ENCODE data around the gene HSD11B2. TPM values are rescaled to one million over a fixed set of nuclear protein-coding genes. Genes with fewer than 3 reads are reported as not detected.

HSD11B2 gene
- total RNA-seq, 1 experiment from 2014 or later: 33.5 TPM

GRCh38 chr16:67435758-67436164 lies 4.8 kb downstream of the HSD11B2 start:
- H2BK12ac ChIP-seq (ENCODE audit: insufficient read length, low read depth, low read length): no peak overlapping the region
- Mint-ChIP-seq H3K27me3 (ENCODE audit: low read depth) (no peaks in the 10 kb centered on the region; the same call in 1 of the 2 replicates), H3K9me3 (no peaks in the 10 kb centered on the region), H3K4me3 (no peak overlapping the region), H3K36me3 (ENCODE audit: insufficient read depth in 1 of 3, low read depth in 3 of 3) (peaks cover 10 to 35% (median 22%) of the 10 kb centered on the region in 3 experiments; a peak in 6 of 7 replicates), H3K4me1 (peaks cover 26 to 27% of the 10 kb centered on the region in 2 experiments), H3K27ac (peak overlapping the region in 1 of 3 experiments; percentile 44; a peak in 1 of 7 replicates)
- no peak overlapping the region for H2BK15ac ChIP-seq (ENCODE audit: low read depth, low read length)
- no CpG with 5 or more reads among the region's 16 CpGs for WGBS (ENCODE audit: extremely low coverage, insufficient read length, low lambda C conversion rate)
- H3K4ac ChIP-seq (ENCODE audit: low read depth, low read length): no peak overlapping the region
- no peak overlapping the region for H3T11ph ChIP-seq (ENCODE audit: low read length)
- no peaks in the 10 kb centered on the region for H3K27me3 ChIP-seq (ENCODE audit: insufficient read depth, low read length)
- DNase-seq: no peak
- H4K5ac ChIP-seq (ENCODE audit: insufficient read length, low read depth, low read length): no peak overlapping the region
- H3K23me2 ChIP-seq (ENCODE audit: insufficient read length, low read depth, low read length, poor library complexity, severe bottlenecking): peaks cover 11% of the 10 kb centered on the region
- no peak overlapping the region for H3K4me2 ChIP-seq (ENCODE audit: insufficient read depth, insufficient read length, low read length)
- H2BK5ac ChIP-seq (ENCODE audit: insufficient read length, low read length): no peak overlapping the region
- H3K18ac ChIP-seq (ENCODE audit: insufficient read length, low read depth, low read length): no peak overlapping the region
- no peak overlapping the region for H4K91ac ChIP-seq (ENCODE audit: insufficient read length, low read depth, low read length)
- H3K27ac ChIP-seq (ENCODE audit: insufficient read length, low read depth, low read length): no peak overlapping the region
- H3K14ac ChIP-seq (ENCODE audit: insufficient read depth, low read length): no peak overlapping the region
- H4K20me1 ChIP-seq (ENCODE audit: control insufficient read depth, insufficient read depth, insufficient read length): no peaks in the 10 kb centered on the region
- H2AFZ ChIP-seq (ENCODE audit: low read length): no peak overlapping the region
- H3K4me1 ChIP-seq (ENCODE audit: insufficient read depth, low read length): peaks cover 4% of the 10 kb centered on the region; the same call in 1 of the 2 replicates
- TF ChIP-seq, protein P1, sequence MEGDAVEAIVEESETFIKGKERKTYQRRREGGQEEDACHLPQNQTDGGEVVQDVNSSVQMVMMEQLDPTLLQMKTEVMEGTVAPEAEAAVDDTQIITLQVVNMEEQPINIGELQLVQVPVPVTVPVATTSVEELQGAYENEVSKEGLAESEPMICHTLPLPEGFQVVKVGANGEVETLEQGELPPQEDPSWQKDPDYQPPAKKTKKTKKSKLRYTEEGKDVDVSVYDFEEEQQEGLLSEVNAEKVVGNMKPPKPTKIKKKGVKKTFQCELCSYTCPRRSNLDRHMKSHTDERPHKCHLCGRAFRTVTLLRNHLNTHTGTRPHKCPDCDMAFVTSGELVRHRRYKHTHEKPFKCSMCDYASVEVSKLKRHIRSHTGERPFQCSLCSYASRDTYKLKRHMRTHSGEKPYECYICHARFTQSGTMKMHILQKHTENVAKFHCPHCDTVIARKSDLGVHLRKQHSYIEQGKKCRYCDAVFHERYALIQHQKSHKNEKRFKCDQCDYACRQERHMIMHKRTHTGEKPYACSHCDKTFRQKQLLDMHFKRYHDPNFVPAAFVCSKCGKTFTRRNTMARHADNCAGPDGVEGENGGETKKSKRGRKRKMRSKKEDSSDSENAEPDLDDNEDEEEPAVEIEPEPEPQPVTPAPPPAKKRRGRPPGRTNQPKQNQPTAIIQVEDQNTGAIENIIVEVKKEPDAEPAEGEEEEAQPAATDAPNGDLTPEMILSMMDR (conservative IDR thresholded peaks at IDR 0.05): peak; percentile 26; the same call in 1 of the 3 replicates
- no peak overlapping the region for H3K9ac ChIP-seq (ENCODE audit: extremely low read depth, insufficient read length, low read length)
- no peak overlapping the region for H2BK20ac ChIP-seq (ENCODE audit: low read depth, low read length, poor library complexity, severe bottlenecking)
- no peaks in the 10 kb centered on the region for H3K9me3 ChIP-seq (ENCODE audit: control insufficient read depth, low read depth, low read length)
- H2AK5ac ChIP-seq (ENCODE audit: insufficient read length, low read length): no peak overlapping the region
- no peak overlapping the region for H3K23ac ChIP-seq (ENCODE audit: insufficient read length, low read depth, low read length)
- no peak overlapping the region for H3K56ac ChIP-seq (ENCODE audit: insufficient read length, low read depth, low read length)
- no peaks in the 10 kb centered on the region; the same call in 1 of the 2 replicates for H3K79me2 ChIP-seq (ENCODE audit: insufficient read depth, low read length)
- no peak overlapping the region for H2BK120ac ChIP-seq (ENCODE audit: low read depth, low read length, poor library complexity, severe bottlenecking)
- no peak overlapping the region for H4K8ac ChIP-seq (replicated peaks; ENCODE audit: insufficient read length, low read depth, low read length)
- H3K79me1 ChIP-seq (ENCODE audit: insufficient read depth, low read depth, low read length, poor library complexity, severe bottlenecking): no peaks in the 10 kb centered on the region

Measured in H9 (cell line).